HG03103 (cell line): ENCODE data around the gene CD40.

Source experiments
- ATAC-seq: cut with Tn5 transposase; IDR thresholded peaks from one replicate; pipeline ENCODE4 v1.9.1; 2021; ENCODE audit warnings: low read depth; ENCODE audit not compliant: unreplicated experiment

CD40 gene

GRCh38 chr20:46142124-46142523 is 24.0 kb downstream of the CD40 start:
- ATAC-seq: no peak

DNA sequence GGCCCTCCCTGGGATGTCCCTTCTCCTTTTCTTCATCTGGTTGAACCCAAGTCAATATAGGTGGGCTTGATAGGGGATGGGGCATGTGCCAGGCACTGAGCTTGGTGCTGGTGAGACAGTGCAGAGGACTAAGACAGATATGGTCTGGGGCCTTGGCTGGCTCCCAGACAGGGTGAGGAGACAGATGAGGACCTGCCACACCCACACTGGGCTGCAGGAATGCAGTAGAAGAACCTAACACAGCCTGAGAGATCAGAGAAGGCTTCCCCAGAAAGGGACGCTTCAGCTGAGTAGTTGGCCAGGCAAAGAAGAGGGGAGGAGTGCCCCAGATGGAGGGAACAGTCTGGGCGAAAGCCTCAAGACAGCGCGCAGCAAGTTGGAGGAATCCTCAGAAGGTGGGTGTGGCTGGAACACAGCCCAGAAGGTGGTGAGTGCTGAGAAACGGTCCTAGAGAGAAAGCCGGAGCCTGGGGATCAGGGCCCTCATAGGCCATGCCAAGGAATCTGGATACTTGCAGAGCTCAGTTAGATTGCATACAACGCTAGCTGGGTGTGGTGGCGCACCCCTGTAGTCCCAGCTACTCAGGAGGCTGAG is 26.4 kb downstream of the CD40 start:
- ATAC-seq: no peak

GRCh38 chr20:46145713-46146112 is 27.6 kb downstream of the CD40 start:
- no peak for ATAC-seq

DNA sequence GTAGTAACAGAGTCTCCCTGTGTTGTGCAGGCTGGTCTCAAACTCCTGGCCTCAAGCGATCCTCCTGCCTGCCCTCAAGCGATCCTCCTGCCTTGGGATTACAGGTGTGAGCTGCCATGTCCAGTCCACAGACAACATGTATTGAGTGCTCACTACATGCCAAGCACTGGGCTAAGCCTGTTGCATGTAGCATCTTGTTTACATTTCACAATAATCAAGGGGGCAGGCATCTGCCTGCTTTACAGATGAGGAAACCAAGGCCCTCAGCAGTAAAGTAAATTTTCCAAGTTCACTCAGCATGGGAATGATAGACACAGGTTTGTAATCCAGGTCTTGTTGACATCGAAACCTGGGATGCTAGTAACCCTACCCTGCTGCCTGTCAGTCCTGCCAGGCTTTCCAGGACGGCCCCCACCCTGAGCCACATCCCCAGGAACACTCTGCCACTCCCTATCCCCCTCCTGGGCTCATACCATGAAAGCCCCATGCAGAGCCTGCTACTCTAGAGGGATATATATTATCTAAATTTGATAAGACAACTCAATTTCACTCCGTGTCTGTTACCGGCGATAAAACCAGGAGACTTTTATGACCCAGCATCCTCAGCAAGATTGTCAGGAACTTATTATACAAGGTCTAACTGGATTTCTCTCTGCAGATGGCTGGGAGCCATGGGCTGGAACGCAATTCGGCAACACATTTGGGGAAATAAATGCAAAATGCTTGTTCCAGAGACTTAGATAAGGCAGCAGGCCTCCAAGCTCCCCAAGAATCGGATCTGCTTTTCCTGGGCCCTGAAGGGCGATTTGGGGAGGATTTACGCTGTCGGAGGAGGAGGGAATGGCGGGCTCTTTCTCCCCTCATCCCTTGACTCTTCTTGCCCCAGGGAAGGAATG is 30.4 kb downstream of the CD40 start:
- no peak for ATAC-seq

GRCh38 chr20:46150943-46151342 is 32.8 kb downstream of the CD40 start:
- ATAC-seq: no peak

DNA sequence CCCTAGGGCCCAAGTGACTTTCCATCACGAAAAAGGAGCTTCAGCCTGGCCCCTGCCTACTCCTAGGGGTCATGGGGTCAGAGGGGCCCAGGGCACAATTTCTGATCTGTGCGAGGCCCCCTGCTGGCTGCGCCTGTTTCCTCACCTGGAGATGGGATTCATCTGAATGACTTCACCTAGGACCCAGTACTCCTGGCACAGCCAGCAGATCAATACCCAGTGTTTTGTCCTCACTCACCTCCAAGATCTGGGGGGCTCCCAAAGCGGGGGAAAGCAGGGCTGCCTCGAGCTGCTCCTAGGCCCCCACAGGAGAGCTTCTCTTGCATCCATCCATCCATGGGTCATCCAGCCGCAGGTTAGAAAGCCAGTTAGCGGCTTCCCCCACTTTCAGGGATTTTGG is 33.8 kb downstream of the CD40 start:
- no peak for ATAC-seq

DNA sequence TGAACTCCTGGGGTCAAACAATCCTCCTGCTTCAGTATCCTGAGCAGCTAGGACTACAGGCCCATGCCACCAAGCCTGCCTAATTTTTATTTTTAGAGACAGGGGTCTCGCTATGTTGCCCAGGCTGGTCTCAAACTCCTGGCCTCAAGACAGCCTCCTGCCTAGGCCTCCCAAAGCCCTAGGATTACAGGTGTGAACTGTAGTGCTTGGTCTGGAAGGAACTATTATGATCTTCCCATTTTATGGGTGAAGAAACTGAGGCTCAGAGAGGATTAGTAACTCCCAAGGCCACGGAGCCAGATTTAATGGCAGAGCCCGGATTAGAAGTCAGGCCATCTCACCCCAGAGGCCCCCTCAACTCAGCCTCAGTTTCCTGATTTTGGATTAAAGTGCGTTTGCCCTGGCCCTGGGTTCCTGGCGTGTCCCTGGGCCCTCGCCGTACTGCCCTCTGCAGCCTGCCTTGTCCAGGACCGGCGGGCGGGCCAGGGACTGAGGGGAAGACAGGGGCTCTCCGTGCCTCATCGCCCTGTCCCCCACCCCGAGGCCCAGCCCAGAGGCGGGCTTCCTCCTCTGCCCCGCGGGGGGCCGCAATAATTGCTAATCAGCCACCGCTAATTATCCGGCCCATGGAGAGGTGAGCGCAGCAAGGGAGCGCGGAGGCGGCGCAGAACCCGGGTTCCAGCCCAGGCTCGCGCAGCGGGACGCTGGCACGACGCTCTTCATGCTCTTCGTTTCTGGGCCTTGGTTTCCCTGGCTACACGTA is 34.9 kb downstream of the CD40 start:
- ATAC-seq: no peak

DNA sequence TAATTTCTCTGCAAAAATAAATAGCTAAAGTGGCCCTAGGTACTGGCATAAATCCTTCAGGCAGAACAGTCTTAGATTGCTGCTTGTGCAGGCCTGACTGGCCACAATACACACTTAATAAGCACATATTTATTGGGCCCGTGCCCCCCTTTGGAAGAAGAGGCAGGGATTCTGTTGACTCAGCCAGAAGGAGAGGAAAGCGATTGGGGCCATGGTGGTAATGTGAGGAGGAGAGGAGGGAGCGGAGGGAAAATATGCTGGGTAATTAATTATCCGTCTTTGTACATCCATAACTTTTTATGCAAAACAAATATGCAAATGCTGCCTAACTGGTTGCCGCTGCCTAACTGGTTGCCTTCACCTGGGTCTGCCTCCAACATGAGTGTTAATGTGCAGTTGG is 36.2 kb downstream of the CD40 start:
- no peak for ATAC-seq

DNA sequence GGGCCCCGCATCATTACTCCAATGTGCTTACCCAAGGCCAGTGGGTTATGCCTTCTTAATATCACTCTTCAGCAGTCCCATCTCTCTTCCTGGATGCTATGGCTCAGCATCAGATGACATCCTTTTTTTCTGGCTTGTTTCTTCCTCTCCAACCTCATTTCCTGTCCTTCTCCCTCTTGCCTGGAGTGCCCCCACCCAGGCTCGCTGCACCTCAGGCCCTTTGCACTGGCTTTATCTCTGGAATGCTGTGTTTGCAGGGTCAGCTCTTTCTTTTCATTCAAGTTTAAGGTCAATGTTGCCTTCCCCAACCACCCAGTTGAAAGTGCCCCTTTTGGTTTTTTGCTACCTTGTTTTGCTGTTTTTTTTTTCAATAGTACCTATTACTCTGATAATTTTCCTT is 36.7 kb downstream of the CD40 start:
- ATAC-seq: no peak

DNA sequence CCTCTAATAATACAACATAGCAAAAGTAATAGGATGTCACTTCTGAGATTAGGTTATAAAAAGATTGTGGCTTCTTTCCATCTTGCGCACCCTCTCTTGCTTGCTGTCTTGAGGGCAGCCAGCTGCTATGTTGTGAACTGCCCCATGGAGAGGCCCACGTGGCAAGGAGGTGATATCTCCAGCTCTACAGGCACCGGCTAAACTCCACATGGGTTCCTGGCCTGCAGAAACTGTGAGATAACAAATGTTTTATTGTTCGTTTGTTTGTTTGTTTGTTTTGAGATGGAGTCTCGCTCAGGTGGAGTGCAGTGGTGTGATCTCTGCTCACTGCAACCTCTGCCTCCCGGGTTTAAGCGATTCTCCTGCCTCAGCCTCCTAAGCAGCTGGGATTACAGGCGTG is 38.0 kb downstream of the CD40 start:
- ATAC-seq: no peak

- no peak for ATAC-seq
Measured at GRCh38 chr20:46157076-46157592, 39.0 kb downstream of the CD40 start.

- no peak for ATAC-seq
Measured at GRCh38 chr20:46157625-46158024, 39.5 kb downstream of the CD40 start.

GRCh38 chr20:46158476-46158987 is 40.4 kb downstream of the CD40 start:
- ATAC-seq: no peak

DNA sequence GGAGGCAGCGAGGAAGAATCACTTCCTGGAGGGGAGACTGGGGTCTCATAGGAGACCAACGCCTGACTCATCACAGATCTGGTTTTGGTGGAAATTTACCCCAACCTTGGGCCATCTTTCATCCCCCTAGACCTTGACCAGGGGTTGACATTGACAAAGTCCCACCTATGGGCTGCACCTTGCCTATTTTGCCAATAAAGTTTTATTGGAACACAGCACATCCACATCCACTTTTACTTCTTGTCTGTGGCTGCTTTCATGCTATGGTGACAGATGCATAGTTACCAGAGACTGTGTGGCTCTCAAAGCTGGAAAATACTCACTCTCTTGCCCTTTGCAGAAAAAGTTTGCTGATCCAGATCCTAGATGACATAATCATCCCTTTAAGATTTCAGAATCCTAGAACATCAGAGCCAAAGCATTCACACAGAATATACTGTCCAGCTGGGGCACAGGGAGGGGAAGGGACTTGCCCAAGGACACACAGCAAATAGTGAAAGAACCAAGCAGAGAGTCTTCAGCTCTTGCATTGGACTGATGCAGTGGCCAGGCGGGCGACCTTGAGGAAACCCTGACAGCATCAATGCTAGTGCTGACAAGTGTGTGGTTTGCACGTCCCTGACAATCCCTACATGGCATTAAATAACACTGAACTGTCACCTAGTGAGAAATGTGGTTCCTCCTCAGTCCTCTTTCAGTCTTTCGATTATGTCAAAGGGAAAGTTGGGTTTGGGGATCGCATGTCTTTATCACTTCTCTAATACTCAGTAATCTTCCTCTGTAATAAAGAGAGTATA is 41.2 kb downstream of the CD40 start:
- ATAC-seq: no peak

DNA sequence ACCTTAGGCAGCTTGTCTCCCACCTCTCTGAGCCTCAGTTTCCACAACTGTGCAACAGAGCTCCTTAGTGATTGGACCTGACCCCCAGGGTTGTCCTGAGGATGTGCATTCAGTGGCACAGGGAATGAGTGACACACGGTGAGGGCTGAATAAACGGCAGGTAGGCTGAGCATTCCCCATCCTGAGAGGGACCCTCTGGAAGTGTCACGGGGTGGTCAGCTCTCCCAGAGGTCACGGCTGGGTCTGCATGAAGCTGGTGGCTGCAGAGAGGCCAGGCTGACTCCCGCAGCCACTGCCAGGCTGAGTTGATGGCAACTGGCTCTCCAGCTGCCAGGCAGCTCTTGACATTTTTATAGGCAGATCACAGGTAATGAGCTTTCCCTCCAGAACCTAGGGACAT is 42.5 kb downstream of the CD40 start:
- ATAC-seq: no peak

- no peak for ATAC-seq
Measured at GRCh38 chr20:46161921-46162320, 43.8 kb downstream of the CD40 start.

DNA sequence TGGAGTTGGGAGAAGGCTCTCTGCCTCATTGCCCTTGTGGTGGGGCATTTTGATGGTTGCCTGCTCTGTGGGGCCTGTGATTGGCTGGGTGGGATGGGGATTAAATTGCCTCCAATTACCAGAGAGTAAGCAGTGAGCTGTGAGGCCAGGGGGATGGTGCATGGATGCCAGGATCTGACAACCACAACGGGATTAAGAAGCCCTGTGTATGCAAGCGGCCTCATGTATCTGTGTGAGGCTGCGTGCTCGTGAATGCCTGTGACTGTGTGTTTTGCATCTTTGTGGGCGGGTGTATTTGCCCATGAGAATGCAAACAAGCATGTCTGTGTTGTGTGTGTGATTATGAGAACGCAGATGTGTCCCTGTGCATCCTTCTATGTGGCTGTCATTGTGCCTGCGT is 46.1 kb downstream of the CD40 start:
- no peak for ATAC-seq

DNA sequence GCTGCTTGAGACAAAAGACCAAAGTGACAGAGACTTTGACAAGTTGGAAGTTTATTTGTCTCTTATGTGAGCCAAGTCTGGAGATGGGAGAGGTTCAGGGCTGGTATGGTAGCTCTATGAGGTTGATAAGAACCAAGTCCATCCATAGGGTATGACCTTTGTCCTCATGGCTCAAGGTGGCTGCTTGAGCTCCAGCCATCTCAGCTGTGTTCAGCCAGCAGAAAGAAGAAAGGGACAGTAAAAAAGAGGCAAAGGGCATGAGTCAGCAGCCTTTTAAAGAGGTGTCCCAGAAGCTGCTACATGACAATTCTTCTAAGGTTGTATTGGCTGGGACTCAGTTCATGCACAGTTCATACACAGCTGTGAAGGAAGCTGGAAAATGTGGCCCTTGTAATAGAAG is 49.0 kb downstream of the CD40 start:
- ATAC-seq: no peak

DNA sequence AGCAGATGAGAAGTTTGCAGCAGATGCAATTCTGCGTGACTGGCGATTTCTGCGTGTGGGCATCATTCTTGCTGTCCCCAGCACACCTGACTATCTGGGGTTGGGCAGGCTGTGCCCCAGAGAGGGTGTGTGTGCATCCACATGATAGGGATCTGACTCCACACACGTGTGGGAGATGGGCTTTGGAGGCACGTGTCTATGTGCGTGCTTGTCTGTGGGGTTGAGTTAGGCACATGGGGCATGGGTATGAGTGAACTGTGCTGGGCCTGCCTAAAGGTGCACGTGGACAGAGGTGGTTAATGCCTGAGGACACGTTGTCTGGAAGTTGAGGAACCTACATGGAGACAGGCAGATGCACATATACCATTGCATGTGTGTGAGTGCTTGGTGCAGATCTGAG is 50.3 kb downstream of the CD40 start:
- no peak for ATAC-seq
